Adrenal gland (tissue), 12 donors: Measurements from ENCODE around the gene RHOA. TPM values are rescaled to one million over a fixed set of nuclear protein-coding genes. Genes with fewer than 3 reads are reported as not detected.
"Not testable (repeated sequence)": the region's sequence is repeated elsewhere in the genome, so short reads cannot be mapped to it uniquely, and the experiment has no call there.

Experiments used
- DNase-seq, 7 donors: peaks; one replicate each; pipeline ENCODE4 v3.0.0-alpha.2; 2019 to 2020
- H3K27ac ChIP-seq, 5 donors: fragments of 200-600 bp; sonication (generic) in 4 of 5; 1 replicate in 3 of 5; 2 replicates in 2 of 5; pipeline versions ENCODE4 v1.5.1 to v1.8.0; 2016 to 2020; ENCODE audit warnings: mild to moderate bottlenecking in 1 of 5
- H3K27me3 ChIP-seq: fragments of 200-600 bp; 2 replicates; pipeline ENCODE4 v1.8.0; 2021
- H3K36me3 ChIP-seq, 2 donors: fragments of 200-600 bp; replicated peaks in 1 of 2; 1 replicate in 1 of 2; 2 replicates in 1 of 2; pipeline versions ENCODE4 v1.5.1 to v1.8.0; 2018 to 2022
- H3K4me1 ChIP-seq, 2 donors: fragments of 200-600 bp; replicated peaks in 1 of 2; 1 replicate in 1 of 2; 2 replicates in 1 of 2; pipeline versions ENCODE4 v1.5.1 to v1.8.0; 2018 to 2021
- H3K4me3 ChIP-seq, 4 donors: fragments of 200-600 bp; sonication (generic) in 3 of 4; one replicate each; pipeline ENCODE4 v1.5.1; 2016 to 2018
- H3K9me3 ChIP-seq, 3 donors: fragments of 200-600 bp; sonication (generic) in 1 of 3; replicated peaks in 1 of 3; 1 replicate in 2 of 3; 2 replicates in 1 of 3; pipeline versions ENCODE4 v1.5.1 to v1.8.0; 2016 to 2021
- POLR2A ChIP-seq, 2 donors: fragments of 450-650 bp; IDR thresholded peaks; one replicate each; pipeline ENCODE4 v1.6.1; 2017; ENCODE audit warnings: antibody characterized with exemption in 2 of 2, mild to moderate bottlenecking in 2 of 2, moderate library complexity in 1 of 2
- WGBS, 4 donors: extraction: QIAGEN DNeasy Blood & Tissue Kit in 2 of 4; methylation state at CpG; one replicate each; pipeline versions ENCODE4 v1.1.5 to v1.1.7; 2013 to 2017; 5-methylcytosine and 5-hydroxymethylcytosine counted together
- intact Hi-C, 2 donors: fragments of 100-400 bp; cut with DNase I; formaldehyde crosslinking; loops; one replicate each; pipeline versions ENCODE4 v1.14.1 to v1.15.0; 2022 to 2023
- polyA plus RNA-seq, 3 donors: library from polyadenylated mRNA; stranded (reverse); fragments of 200-250 nt in 2 of 3; fragments of 350-450 nt in 1 of 3; fragmentation: Illumina TruSeq in 1 of 3; extraction: RNeasy Lipid Tissue Mini Kit (QIAGEN cat#74804) in 1 of 3; gene quantifications; one replicate each; pipeline ENCODE4 v1.2.3, GENCODE V29; 2013 to 2014
- total RNA-seq, 9 donors: library from RNA; depleted of rRNA in 4 of 9; stranded (reverse); fragments of >200 nt in 4 of 9; fragments of 120-200 nt in 1 of 9; fragmentation: NEBNext Ultra II Directional in 1 of 9; extraction: Animal tissue kit (Norgen Biotek cat#: 25700) in 1 of 9; gene quantifications; one replicate each; pipeline versions ENCODE4 v1.1.0 to v1.2.4, GENCODE V29; 2013 to 2023
- TF ChIP-seq, protein P1 (sequence below), 6 experiments: fragments of 450-650 bp in 4 of 6; fragments of 200-600 bp in 2 of 6; sonication (generic) in 1 of 6; IDR thresholded peaks; 1 replicate in 5 of 6; 2 replicates in 1 of 6; pipeline versions ENCODE4 v1.5.1 to v1.8.0; 2016 to 2021; ENCODE audit warnings: antibody characterized with exemption in 6 of 6, mild to moderate bottlenecking in 2 of 6, moderate library complexity in 1 of 6
- donor health status: healthy with polysubstance abuse.
- donor health status: Bipolar disorder and iron deficiency.
- donor health status: DM: yes; HTN: yes; CAD: no.
- donor health status: DM: no; HTN: no; CAD: no.
- donor health status: DM: no; HTN: no; CAD: no.
- donor health status: DM: yes; HTN: yes; CAD: no.

Gene RHOA
- total and polyA plus RNA-seq, 12 donors: 185 to 913 (median 429) TPM

DNA sequence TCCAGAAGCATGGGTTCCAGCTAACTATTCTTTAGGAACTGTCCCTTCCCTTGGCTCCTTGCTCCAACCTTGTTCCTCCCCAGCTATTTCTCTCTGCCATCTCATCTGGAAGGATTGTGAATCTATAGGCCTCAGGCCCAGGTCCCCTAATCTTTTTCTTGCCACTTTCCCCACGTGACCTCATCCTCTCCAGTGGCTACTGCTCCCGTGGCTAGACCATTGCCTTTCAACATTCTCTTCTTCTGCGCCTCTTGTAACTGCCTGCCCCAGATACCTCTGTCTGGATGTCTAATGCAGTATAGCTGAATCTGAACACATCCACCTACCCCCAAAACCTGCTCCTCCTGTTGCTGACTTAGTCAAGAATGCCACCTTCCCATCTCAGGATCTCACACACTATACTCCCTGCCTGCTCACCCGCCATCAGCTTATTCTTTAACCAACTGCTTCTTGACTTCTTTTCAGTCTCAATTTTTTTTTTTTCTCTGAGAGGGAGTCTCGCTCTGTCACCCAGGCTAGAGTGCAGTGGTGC lies 58.8 kb downstream of the RHOA start:
- Histone ChIP-seq H3K36me3 (peaks cover 0 to 6% of the 10 kb centered on the region in 2 donors), H3K9me3 (no peaks in the 10 kb centered on the region), H3K27ac (peak overlapping the region; percentile 61 to 92 (median 83)), H3K27me3 (no peaks in the 10 kb centered on the region), H3K4me3 (no peak overlapping the region), H3K4me1 (peaks cover 27 to 43% of the 10 kb centered on the region in 2 donors)
- no peak for TF ChIP-seq POLR2A (IDR thresholded peaks at IDR 0.05)
- TF ChIP-seq, protein P1, sequence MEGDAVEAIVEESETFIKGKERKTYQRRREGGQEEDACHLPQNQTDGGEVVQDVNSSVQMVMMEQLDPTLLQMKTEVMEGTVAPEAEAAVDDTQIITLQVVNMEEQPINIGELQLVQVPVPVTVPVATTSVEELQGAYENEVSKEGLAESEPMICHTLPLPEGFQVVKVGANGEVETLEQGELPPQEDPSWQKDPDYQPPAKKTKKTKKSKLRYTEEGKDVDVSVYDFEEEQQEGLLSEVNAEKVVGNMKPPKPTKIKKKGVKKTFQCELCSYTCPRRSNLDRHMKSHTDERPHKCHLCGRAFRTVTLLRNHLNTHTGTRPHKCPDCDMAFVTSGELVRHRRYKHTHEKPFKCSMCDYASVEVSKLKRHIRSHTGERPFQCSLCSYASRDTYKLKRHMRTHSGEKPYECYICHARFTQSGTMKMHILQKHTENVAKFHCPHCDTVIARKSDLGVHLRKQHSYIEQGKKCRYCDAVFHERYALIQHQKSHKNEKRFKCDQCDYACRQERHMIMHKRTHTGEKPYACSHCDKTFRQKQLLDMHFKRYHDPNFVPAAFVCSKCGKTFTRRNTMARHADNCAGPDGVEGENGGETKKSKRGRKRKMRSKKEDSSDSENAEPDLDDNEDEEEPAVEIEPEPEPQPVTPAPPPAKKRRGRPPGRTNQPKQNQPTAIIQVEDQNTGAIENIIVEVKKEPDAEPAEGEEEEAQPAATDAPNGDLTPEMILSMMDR (IDR thresholded peaks at IDR 0.05): no peak
- intact Hi-C loops: loop anchor here in 1 of 2 donors (10.0 kb wide), 1 partner anchor 52 kb away; no protein-coding TSS in a partner anchor
- DNase-seq: no peak
- 85 to 89% (median 87%) methylated on average over 5 of the region's 5 CpGs for WGBS, 4 donors

DNA sequence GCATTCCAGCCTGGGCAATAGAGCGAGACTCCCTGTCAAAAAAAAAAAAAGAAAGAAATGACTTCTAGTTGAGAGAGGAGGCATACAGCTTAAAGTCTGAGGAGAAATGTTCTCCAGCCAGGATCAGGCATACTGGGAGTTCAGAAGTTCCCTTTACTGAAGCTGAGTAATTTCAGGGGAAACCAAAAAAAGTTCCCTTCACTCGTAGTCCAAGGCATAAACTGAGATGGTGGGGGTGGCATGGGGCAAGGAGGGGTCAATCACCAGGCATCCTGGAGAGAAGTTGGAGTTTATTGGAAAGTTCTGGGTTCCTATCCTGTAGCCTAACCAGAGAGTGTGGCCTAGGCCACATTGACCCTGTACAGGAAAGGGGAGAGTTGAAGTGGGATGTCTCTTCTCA lies 59.5 kb downstream of the RHOA start:
- intact Hi-C loops: loop anchor here in 1 of 2 donors (10.0 kb wide), 1 partner anchor 53 kb away; no protein-coding TSS in a partner anchor
- Histone ChIP-seq H3K27me3 (no peaks in the 10 kb centered on the region), H3K4me1 (peaks cover 25 to 41% of the 10 kb centered on the region in 2 donors), H3K36me3 (peaks cover 0 to 6% of the 10 kb centered on the region in 2 donors), H3K9me3 (no peaks in the 10 kb centered on the region), H3K27ac (peak overlapping the region; percentile 61 to 92 (median 83)), H3K4me3 (no peak overlapping the region)
- 69 to 80% (median 70%) methylated on average over 2 of the region's 2 CpGs for WGBS, 4 donors
- no peak for TF ChIP-seq POLR2A (IDR thresholded peaks at IDR 0.05)
- TF ChIP-seq, protein P1 (IDR thresholded peaks at IDR 0.05): no peak
- no peak for DNase-seq

DNA sequence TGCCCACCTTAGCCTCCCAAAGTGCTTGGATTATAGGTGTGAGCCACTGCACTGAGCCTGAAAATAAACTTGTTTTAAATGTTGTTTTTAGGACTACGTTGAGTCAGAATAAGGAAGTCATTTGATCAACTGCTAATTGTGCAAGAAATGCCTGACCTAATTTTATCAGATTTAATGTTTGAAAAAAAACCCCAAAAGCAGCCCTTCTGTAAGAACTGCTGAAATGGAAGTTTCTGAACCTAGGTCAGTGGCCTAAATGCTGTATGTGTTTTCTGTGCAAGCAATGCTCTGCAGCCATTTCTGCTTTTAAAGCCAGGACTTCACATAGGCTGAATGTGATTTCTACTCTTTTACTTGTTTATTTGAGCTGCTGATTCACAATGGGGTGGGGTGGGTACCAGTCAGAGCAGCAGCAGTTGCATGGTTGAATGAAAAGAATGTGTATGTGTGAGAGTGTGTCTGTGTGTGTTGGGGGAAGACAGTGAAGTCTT lies 60.2 kb downstream of the RHOA start:
- Histone ChIP-seq H3K9me3 (no peaks in the 10 kb centered on the region), H3K36me3 (peaks cover 0 to 5% of the 10 kb centered on the region in 2 donors), H3K27me3 (no peaks in the 10 kb centered on the region), H3K27ac (peak overlapping the region; percentile 61 to 92 (median 83)), H3K4me3 (no peak overlapping the region), H3K4me1 (peaks cover 19 to 34% of the 10 kb centered on the region in 2 donors)
- intact Hi-C loops: loop anchor here in 1 of 2 donors (10.0 kb wide), 1 partner anchor 53 kb away; no protein-coding TSS in a partner anchor
- peak in 3 of 7 donors; percentile 32 to 55 (median 37) for DNase-seq
- TF ChIP-seq POLR2A (IDR thresholded peaks at IDR 0.05): no peak
- TF ChIP-seq, protein P1 (IDR thresholded peaks at IDR 0.05): no peak
- WGBS, 4 donors: 0 to 20% (median 12%) methylated on average over 1 of the region's 1 CpG

DNA sequence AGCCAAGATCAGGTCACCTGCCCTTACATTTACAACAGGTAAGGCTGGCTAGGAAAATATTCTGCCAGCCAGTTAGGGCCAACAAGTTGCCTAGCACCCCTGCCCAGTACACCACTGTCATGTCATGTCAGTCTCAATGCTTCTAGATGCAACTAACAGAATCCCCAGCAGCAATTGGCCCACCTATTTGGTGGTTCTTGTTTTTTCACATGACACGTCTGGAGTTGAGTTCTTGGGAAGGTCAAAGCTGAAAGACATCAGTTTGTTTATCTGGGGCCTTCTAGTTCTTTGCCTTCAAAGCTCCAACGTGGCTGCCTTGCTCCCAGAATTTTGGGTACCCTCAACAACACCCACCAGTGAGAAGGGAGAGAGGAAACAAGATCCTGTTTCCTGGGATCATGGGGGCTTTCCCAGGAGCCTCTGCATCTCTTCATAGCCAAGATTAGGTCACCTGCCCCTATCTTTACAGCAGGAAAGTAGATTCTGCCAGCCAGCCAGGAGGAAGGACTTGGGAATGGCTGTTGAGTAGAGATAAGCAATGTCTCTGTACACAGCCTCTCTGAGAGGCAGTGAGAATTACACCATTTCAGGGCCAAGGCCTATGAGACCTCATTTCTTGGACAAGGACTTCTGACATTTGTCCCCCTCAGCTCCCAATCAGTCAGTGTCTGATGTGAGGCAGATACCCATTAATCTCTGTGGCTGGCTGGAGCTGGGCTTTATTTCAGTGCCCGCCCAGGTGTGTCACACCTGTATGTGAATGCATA lies 62.2 kb downstream of the RHOA start:
- Histone ChIP-seq H3K4me3 (no peak overlapping the region), H3K4me1 (peaks cover 19 to 22% of the 10 kb centered on the region in 2 donors), H3K27me3 (no peaks in the 10 kb centered on the region), H3K36me3 (no peaks in the 10 kb centered on the region), H3K9me3 (no peaks in the 10 kb centered on the region), H3K27ac (peak overlapping the region in 1 of 5 donors; percentile 20)
- TF ChIP-seq, protein P1 (IDR thresholded peaks at IDR 0.05): no peak
- TF ChIP-seq POLR2A (IDR thresholded peaks at IDR 0.05): no peak
- 61 to 70% (median 67%) methylated on average over 2 to 3 of the region's 3 CpGs for WGBS, 4 donors
- intact Hi-C loops: loop anchor here in 1 of 2 donors (10.0 kb wide), 1 partner anchor 55 kb away; no protein-coding TSS in a partner anchor
- no peak for DNase-seq

DNA sequence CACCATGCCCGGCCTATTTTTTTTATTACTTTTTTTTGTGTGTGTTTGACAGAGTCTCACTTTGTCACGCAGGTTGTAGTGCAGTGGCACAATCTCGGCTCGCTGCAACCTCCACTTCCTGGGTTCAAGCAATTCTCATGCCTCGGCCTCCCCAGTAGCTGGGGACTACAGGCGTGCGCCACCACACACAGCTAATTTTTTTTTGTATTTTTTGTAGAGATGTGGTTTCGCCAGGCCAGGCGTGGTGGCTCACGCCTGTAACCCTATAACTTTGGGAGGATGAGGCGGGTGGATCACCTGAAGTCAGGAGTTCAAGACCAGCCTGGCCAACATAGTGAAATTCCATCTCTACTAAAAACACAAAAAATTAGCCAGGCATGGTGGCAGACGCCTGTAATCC lies 63.4 kb downstream of the RHOA start:
- H3K4me3 ChIP-seq, H3K36me3 ChIP-seq, intact Hi-C loops, DNase-seq, H3K27me3 ChIP-seq, H3K9me3 ChIP-seq, H3K27ac ChIP-seq: not testable (repeated sequence)
- H3K4me1 ChIP-seq: peaks cover 19 to 26% of the 10 kb centered on the region in 2 donors
- 89 to 93% (median 91%) methylated on average over 12 of the region's 12 CpGs for WGBS, 4 donors
